H9 (cell line): Measurements from ENCODE around the gene SHB. TPM values are rescaled to one million over a fixed set of nuclear protein-coding genes. Genes with fewer than 3 reads are reported as not detected.

ENCODE experiments used
- DNase-seq: peaks from one replicate; pipeline ENCODE4 v3.0.0-alpha.2; 2017
- H2AFZ ChIP-seq: one replicate; pipeline ENCODE4 v1.6.1; 2013; ENCODE audit warnings: mild to moderate bottlenecking, low read length, control low read depth, moderate library complexity
- H2AK5ac ChIP-seq: 2 replicates; pipeline ENCODE4 v1.6.1; 2013; ENCODE audit warnings: low read length, control low read depth, mixed read lengths; ENCODE audit not compliant: insufficient read length
- H2BK120ac ChIP-seq: one replicate; pipeline ENCODE4 v1.6.1; 2013; ENCODE audit warnings: low read depth, mild to moderate bottlenecking, low read length, control low read depth, inconsistent platforms; ENCODE audit not compliant: poor library complexity, severe bottlenecking
- H2BK12ac ChIP-seq: 2 replicates; pipeline ENCODE4 v1.6.1; 2013; ENCODE audit warnings: low read length, control low read depth, mixed read lengths, low read depth; ENCODE audit not compliant: insufficient read length
- H2BK15ac ChIP-seq: 2 replicates; pipeline ENCODE4 v1.6.1; 2013; ENCODE audit warnings: low read depth, low read length, control low read depth
- H2BK20ac ChIP-seq: one replicate; pipeline ENCODE4 v1.6.1; 2013; ENCODE audit warnings: low read depth, mild to moderate bottlenecking, low read length, control low read depth, inconsistent platforms; ENCODE audit not compliant: poor library complexity, severe bottlenecking
- H2BK5ac ChIP-seq: 2 replicates; pipeline ENCODE4 v1.6.1; 2013; ENCODE audit warnings: low read length, control low read depth, mixed read lengths; ENCODE audit not compliant: insufficient read length
- H3K14ac ChIP-seq: 2 replicates; pipeline ENCODE4 v1.6.1; 2013; ENCODE audit warnings: low read length, control low read depth; ENCODE audit not compliant: insufficient read depth
- H3K18ac ChIP-seq: 2 replicates; pipeline ENCODE4 v1.6.1; 2013; ENCODE audit warnings: low read depth, mild to moderate bottlenecking, mixed read lengths, low read length, control low read depth; ENCODE audit not compliant: insufficient read length
- H3K23ac ChIP-seq: 2 replicates; pipeline ENCODE4 v1.6.1; 2013; ENCODE audit warnings: low read length, control low read depth, mixed read lengths, low read depth; ENCODE audit not compliant: insufficient read length
- H3K23me2 ChIP-seq: 2 replicates; pipeline ENCODE4 v1.6.1; 2013; ENCODE audit warnings: low read depth, mild to moderate bottlenecking, mixed read lengths, low read length, control low read depth; ENCODE audit not compliant: insufficient read length, poor library complexity, severe bottlenecking
- H3K27ac ChIP-seq: 2 replicates; pipeline ENCODE4 v1.5.1; 2013; ENCODE audit warnings: low read length, control low read depth, mixed read lengths, low read depth; ENCODE audit not compliant: insufficient read length
- H3K27me3 ChIP-seq: 2 replicates; pipeline ENCODE4 v1.6.1; 2013; ENCODE audit warnings: low read length, control low read depth, inconsistent platforms; ENCODE audit not compliant: insufficient read depth
- H3K4ac ChIP-seq: 2 replicates; pipeline ENCODE4 v1.6.1; 2013; ENCODE audit warnings: low read depth, mild to moderate bottlenecking, control low read depth, inconsistent platforms, low read length, moderate library complexity
- H3K4me1 ChIP-seq: 2 replicates; pipeline ENCODE4 v1.6.1; 2013; ENCODE audit warnings: low read length, control low read depth, inconsistent platforms; ENCODE audit not compliant: insufficient read depth
- H3K4me2 ChIP-seq: 2 replicates; pipeline ENCODE4 v1.6.1; 2013; ENCODE audit warnings: low read length, control low read depth, mixed read lengths; ENCODE audit not compliant: insufficient read length, insufficient read depth
- H3K56ac ChIP-seq: 2 replicates; pipeline ENCODE4 v1.6.1; 2013; ENCODE audit warnings: low read depth, mild to moderate bottlenecking, mixed read lengths, low read length, control low read depth; ENCODE audit not compliant: insufficient read length
- H3K79me1 ChIP-seq: 2 replicates; pipeline ENCODE4 v1.6.1; 2013; ENCODE audit warnings: low read depth, mild to moderate bottlenecking, moderate library complexity, low read length, control low read depth, inconsistent platforms; ENCODE audit not compliant: insufficient read depth, poor library complexity, severe bottlenecking
- H3K79me2 ChIP-seq: 2 replicates; pipeline ENCODE4 v1.6.1; 2013; ENCODE audit warnings: low read length, control low read depth, inconsistent platforms; ENCODE audit not compliant: insufficient read depth
- H3K9ac ChIP-seq: 2 replicates; pipeline ENCODE4 v1.6.1; 2013; ENCODE audit warnings: low read length, control low read depth, mixed read lengths; ENCODE audit not compliant: insufficient read length; ENCODE audit errors: extremely low read depth
- H3K9me3 ChIP-seq: one replicate; pipeline ENCODE4 v1.6.1; 2013; ENCODE audit warnings: low read depth, low read length, inconsistent platforms; ENCODE audit not compliant: control insufficient read depth
- H3T11ph ChIP-seq: one replicate; pipeline ENCODE4 v1.6.1; 2013; ENCODE audit warnings: mild to moderate bottlenecking, low read length, control low read depth, inconsistent platforms
- H4K20me1 ChIP-seq: one replicate; pipeline ENCODE4 v1.6.1; 2013; ENCODE audit not compliant: control insufficient read depth, insufficient read length, insufficient read depth
- H4K5ac ChIP-seq: 2 replicates; pipeline ENCODE4 v1.6.1; 2013; ENCODE audit warnings: low read depth, mild to moderate bottlenecking, mixed read lengths, low read length, control low read depth; ENCODE audit not compliant: insufficient read length
- H4K8ac ChIP-seq: replicated peaks from 2 replicates; pipeline ENCODE4 v1.6.1; 2013; ENCODE audit warnings: low read length, control low read depth, mixed read lengths, low read depth; ENCODE audit not compliant: insufficient read length
- H4K91ac ChIP-seq: 2 replicates; pipeline ENCODE4 v1.6.1; 2013; ENCODE audit warnings: low read depth, mild to moderate bottlenecking, moderate library complexity, mixed read lengths, low read length, control low read depth; ENCODE audit not compliant: insufficient read length
- H3K27ac Mint-ChIP-seq, 3 experiments: 2 replicates in 2 of 3; 3 replicates in 1 of 3; pipeline ENCODE4 v1.8.0; 2020 to 2021; ENCODE audit warnings: mixed read lengths in 3 of 3, mild to moderate bottlenecking in 1 of 3, moderate library complexity in 1 of 3
- H3K27me3 Mint-ChIP-seq: 2 replicates; pipeline ENCODE4 v1.8.0; 2021; ENCODE audit warnings: low read depth, mild to moderate bottlenecking, moderate library complexity, mixed read lengths
- H3K36me3 Mint-ChIP-seq, 3 experiments: 2 replicates in 2 of 3; 3 replicates in 1 of 3; pipeline ENCODE4 v1.8.0; 2020 to 2021; ENCODE audit warnings: low read depth in 3 of 3, mixed read lengths in 3 of 3; ENCODE audit not compliant: insufficient read depth in 1 of 3
- H3K4me1 Mint-ChIP-seq, 2 experiments: 2 replicates each; pipeline ENCODE4 v1.8.0; 2020; ENCODE audit warnings: mixed read lengths in 2 of 2
- H3K4me3 Mint-ChIP-seq, 2 experiments: 2 replicates in 1 of 2; 3 replicates in 1 of 2; pipeline ENCODE4 v1.8.0; 2020 to 2021; ENCODE audit warnings: mild to moderate bottlenecking in 2 of 2, mixed read lengths in 2 of 2, moderate library complexity in 1 of 2
- H3K9me3 Mint-ChIP-seq, 2 experiments: 2 replicates in 1 of 2; 3 replicates in 1 of 2; pipeline ENCODE4 v1.8.0; 2020; ENCODE audit warnings: mild to moderate bottlenecking in 2 of 2, mixed read lengths in 2 of 2, moderate library complexity in 1 of 2
- CTCF ChIP-seq: fragments of 200-600 bp; sonication (generic); conservative IDR thresholded peaks from 3 replicates; pipeline ENCODE4 v1.8.0; 2021; ENCODE audit warnings: antibody characterized with exemption, mild to moderate bottlenecking
- WGBS: extraction: QIAGEN DNeasy Blood & Tissue Kit; methylation state at CpG from one replicate; pipeline ENCODE4 v1.1.7; 2013; ENCODE audit warnings: missing lambda C conversion rate, low lambda C conversion rate, mixed read lengths; ENCODE audit not compliant: insufficient read length; ENCODE audit errors: extremely low coverage; 5-methylcytosine and 5-hydroxymethylcytosine counted together
- total RNA-seq: library from RNA; stranded (reverse); gene quantifications from 2 replicates; pipeline ENCODE4 v1.2.1, GENCODE V29; 2021

Gene SHB
- total RNA-seq, 1 experiment from 2014 or later: 14.6 TPM

- H4K8ac ChIP-seq: no peak overlapping the region
- H3K23ac ChIP-seq: no peak overlapping the region
- H4K5ac ChIP-seq: no peak overlapping the region
- no peaks in the 10 kb centered on the region for H4K20me1 ChIP-seq
- H3K27ac ChIP-seq: no peak overlapping the region
- H2BK5ac ChIP-seq: no peak overlapping the region
- H2AK5ac ChIP-seq: no peak overlapping the region
- H3K4ac ChIP-seq: no peak overlapping the region
- H2BK15ac ChIP-seq: no peak overlapping the region
- no peaks in the 10 kb centered on the region for H3K79me2 ChIP-seq
- no peak overlapping the region for H2AFZ ChIP-seq
- no peaks in the 10 kb centered on the region for H3K9me3 ChIP-seq
- no peak overlapping the region for H2BK20ac ChIP-seq
- no peak overlapping the region for H4K91ac ChIP-seq
- H3K79me1 ChIP-seq: no peaks in the 10 kb centered on the region
- H3K4me1 Mint-ChIP-seq: peaks cover 0 to 12% of the 10 kb centered on the region in 2 experiments; a peak in 1 of 4 replicates
- no CpG with 5 or more reads among the region's 5 CpGs for WGBS
- H3T11ph ChIP-seq: no peak overlapping the region
- H3K27me3 ChIP-seq: no peaks in the 10 kb centered on the region
- TF ChIP-seq CTCF: no peak
- H3K27ac Mint-ChIP-seq: no peak overlapping the region
- H3K27me3 Mint-ChIP-seq: no peaks in the 10 kb centered on the region
- no peak overlapping the region for H3K14ac ChIP-seq
- H3K36me3 Mint-ChIP-seq: no peaks in the 10 kb centered on the region; a peak in 1 of 7 replicates
- no peak overlapping the region for H3K4me2 ChIP-seq
- no peaks in the 10 kb centered on the region for H3K23me2 ChIP-seq
- H3K56ac ChIP-seq: no peak overlapping the region
- no peak overlapping the region for H3K4me3 Mint-ChIP-seq
- H3K18ac ChIP-seq: no peak overlapping the region
- no peak overlapping the region for H3K9ac ChIP-seq
- no peak for DNase-seq
- no peaks in the 10 kb centered on the region for H3K4me1 ChIP-seq
- H3K9me3 Mint-ChIP-seq: no peaks in the 10 kb centered on the region
- H2BK120ac ChIP-seq: no peak overlapping the region
- no peak overlapping the region for H2BK12ac ChIP-seq
Measured at GRCh38 chr9:37979844-37980243, 89.2 kb downstream of the SHB start.
